HG02943 (cell line): ENCODE results near the gene INPP4A.
"Not testable (repeated sequence)": the region's sequence is repeated elsewhere in the genome, so short reads cannot be mapped to it uniquely, and the experiment has no call there.

Experiments used
- ATAC-seq: cut with Tn5 transposase; IDR thresholded peaks from one replicate; pipeline ENCODE4 v1.9.1; 2021; ENCODE audit warnings: mild to moderate bottlenecking, low read depth, moderate library complexity; ENCODE audit not compliant: unreplicated experiment

INPP4A gene

DNA sequence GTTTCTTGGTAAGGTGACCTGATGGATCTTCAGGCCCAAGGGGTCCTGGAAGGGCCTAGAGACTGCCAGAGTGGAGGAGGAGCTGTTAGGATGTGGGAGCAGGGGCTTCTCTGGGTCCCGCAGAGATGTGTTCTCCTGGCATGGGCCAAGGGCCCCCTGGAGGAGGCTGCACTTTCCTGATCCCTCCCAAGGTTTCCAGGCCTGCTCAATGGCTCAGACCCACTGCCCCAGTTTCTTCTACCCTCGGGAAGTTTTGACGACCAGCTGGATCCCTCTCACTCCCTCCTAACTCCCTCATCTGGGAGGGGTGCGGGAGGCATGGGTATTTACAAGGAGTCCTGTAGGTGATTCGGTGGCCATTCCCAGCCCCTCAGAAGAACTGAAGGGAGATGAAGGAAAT is 127.6 kb downstream of the INPP4A start:
- no peak for ATAC-seq

DNA sequence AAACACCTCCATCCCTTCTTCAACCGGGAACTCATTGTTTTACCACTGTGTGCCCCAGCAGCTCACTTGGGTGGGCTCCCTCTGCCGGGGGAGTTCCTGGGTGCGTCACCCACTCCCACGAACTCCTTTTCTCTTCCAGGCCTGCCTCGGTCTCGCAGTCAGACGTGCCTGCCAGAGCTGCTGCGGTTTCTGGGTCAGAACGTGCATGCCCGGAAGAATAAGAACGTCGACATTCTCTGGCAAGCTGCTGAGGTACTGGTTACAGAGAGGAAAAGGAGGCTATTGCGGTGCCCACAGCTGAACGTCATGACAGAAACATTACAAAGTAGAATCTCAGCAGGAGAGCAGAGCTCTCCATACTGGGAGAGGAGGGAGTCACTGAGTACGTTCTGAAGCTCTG is 128.0 kb downstream of the INPP4A start:
- ATAC-seq = no peak

DNA sequence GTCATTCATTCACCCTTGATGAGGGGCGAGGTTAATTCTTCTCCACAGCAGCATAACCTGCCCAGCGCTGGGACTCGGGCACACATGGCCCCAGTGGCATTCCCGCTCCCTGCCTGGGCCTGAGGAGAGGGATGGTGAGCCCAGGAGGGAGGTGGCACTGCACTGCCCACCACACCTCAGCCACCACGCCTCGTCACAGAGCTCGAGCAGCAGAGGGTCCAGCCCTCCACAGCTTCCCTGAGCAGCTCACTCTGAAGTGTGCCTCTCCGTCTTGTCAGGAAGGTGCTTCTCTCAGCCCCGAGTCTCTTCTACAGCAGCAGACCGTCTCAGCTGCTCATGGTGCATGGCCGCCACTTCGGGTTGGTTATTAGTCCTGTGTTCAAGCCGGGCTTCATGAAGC is 128.8 kb downstream of the INPP4A start:
- ATAC-seq = no peak

DNA sequence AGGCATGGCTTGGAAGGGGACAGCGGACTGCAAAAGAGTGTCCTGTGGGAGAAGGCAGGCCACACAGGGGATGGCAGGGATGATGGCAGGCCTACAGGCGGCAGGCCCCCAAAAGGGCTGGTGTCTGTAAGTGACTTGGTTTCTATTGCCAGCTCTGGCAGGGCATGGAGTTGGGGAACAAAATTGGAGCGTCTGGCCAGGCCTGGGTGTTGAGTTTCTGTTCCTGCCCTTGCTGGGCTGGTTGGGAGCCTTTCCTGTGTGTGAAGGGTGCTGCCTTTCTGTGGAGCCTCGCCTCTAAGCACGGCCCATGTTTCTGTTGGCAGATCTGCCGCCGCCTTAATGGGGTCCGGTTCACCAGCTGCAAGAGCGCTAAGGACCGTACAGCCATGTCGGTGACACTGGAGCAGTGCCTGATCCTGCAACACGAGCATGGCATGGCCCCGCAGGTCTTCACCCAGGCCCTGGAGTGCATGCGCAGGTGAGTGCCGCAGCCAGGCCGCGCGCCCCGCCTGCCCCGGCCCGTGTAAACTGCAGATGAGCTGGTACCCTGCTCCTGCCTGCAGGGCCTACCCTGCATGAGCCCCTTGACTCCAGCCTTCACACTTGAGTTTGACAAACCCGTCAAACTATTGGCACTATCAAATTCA is 132.1 kb downstream of the INPP4A start:
- ATAC-seq = no peak

DNA sequence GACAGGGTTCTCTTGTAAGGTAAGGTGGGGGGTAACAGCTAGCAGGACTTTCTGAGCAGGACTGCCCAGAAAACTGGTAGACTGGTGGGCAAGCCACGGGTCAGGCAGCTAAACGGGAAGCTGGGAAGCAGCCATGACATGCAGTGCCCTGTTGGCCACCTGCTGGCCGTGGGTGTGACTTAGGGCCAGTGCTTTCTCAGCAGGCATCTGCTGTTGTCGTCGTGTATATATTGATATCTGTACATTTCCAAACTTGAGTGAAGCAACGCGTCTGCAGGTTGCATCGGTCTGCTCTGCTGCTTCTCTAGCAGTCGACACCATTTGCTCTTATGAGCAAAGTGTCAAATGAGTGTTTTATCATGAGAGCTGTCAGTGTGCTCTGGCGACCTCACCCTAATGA is 132.7 kb downstream of the INPP4A start:
- no peak for ATAC-seq

DNA sequence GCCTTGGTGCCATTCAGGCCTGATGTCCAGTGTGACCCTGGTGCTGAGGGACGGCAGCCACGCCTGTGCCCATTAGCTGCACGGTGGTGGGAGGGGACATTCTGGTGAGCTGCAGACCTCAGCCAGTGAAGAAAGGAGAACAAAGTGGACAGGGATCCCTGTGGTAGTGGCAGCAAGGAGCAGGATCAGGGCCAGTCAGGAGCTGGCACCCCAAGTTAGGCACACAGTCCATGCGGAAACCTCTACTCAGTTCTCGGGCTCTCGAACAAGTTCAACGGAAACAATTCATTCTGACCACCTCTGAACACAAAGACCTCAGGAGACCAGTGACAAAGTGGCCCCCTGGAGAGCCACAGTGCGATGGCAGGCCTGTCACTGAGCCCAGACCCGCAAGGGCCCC is 133.6 kb downstream of the INPP4A start:
- no peak for ATAC-seq

DNA sequence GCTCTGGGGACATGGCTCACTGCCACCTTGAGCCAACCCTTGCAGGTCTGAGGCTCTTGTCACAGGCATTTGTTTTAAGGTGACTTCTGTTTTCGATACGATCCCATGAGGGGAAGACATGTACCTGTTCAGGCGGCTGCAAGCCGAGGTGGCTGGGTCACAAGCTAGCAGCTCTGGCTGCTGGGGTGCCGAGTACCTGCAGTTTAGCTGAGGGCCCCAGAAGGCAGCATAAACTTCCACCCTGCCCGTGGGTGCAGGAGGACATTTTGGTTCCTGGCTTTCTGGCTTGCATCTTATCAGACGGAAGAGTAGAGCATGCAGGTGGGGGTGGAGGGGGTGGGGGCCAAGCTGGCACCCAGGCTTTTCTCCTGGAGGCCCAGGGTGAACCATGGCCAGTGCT is 135.3 kb downstream of the INPP4A start:
- ATAC-seq = no peak

DNA sequence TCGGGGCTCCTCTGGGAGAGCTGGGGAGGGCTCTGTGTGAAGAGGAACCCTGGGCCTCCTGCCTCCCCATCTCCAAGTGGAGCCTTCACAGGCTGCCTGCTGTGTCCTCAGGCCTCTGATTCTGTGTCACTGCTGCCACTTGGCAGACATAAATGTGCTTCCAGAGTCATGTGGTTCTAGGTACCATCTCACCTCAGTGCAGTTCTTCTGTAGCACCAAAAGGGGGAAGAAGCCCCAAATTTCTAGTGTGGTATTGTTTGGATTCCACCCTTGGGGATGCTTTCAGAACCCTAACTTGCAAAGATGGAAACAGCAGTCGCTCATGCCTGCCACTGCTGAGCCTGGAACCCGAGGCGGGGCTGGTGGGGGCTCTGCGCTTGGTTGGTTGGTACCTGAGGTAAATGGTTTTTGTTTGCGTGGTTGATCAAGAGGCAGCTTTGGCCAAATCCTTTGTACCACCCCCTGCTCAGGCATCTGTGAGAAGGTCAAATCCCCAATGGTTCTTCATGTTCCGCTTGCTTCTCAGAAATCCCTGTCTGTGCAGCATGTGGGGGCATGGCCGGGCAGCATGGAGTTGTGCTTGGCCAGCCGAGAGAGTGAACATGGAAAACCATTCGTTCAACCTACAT is 136.1 kb downstream of the INPP4A start:
- no peak for ATAC-seq

DNA sequence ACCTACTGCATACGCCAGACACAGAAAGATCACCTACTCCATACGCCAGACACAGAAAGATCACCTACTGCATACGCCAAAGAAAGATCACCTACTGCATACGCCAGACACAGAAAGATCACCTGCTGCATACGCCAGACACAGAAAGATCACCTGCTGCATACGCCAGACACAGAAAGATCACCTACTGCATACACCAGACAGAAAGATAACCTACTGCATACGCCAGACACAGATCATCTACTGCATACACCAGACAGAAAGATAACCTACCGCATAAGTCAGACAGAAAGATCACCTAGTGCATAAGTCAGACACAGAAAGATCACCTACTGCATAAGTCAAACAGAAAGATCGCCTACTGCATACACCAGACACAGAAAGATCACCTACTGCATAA is 137.9 kb downstream of the INPP4A start:
- ATAC-seq = no peak

DNA sequence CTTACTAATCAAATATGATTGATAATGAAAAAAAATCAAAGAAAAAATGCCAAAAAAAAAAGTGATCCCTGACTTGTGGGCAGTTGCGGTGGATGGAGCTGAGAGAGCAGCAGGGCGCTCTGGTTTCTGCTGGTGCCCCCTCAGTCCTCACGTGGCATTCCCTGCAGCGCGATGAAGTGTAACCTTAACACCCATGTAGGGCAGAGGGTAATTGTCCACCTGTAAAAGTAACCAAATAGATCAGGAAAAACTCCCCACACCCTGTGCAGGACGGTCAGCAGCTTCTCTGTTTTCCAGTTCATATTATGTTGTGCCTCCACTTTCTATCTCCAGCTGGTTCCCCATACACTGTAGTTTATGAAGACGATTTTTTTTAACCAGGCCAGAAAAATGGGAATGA is 138.6 kb downstream of the INPP4A start:
- ATAC-seq = no peak

DNA sequence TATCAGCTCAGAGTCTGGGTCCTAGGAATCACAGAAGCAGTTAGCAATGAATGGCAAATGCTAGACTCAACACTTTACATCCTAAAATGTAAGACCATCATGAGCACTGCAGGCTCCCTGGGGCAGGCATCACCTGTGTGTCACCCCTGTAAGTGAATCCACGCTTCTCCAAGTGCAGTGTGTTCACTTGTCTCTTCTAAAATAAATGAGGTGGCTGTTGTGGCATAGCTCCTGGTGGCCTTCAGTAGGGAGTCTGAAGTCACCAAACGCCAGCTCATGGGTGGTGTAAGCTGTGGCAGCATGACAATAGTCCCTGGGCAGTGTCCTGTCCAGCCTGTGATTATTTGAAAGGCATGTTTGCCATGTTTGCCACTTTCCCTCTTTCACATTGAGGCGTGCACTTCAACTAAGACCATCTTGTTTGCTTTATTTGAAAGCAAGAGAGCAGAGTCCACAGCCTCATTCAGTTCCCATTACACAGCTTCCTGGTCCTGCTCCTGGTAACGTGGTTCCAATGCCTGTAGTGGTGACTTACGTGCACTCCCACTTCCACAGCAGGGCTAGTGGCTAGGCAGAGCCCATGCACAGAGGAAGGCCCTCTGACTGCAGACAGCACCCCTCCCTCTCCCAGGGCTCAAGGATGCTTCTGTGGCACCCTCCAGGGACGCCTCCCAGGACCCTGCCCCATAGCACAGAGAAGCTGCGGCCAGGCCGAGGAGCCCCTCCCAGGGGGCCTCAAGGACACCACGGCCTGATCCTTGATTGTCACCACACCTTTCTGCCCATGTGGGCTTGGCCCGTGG is 139.4 kb downstream of the INPP4A start:
- ATAC-seq = no peak

DNA sequence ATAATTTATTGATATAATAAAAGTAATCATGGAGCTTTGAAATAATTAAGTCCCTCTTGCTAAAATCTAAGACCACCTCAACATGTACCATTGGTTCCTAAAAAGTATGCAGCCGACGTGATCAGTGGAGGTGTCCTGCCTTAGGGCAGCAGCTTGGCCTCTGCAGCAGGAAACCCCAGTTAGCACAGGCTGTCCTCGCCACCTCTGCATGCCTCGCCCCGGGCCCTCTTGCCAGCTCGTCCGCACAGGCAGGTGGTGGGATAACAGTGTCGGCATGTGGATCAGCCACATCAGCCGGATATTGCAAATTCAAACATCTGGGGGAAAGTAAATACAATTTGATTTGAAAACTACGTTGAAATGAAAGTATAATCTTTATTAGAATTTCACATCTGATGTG is 140.7 kb downstream of the INPP4A start:
- ATAC-seq = no peak

DNA sequence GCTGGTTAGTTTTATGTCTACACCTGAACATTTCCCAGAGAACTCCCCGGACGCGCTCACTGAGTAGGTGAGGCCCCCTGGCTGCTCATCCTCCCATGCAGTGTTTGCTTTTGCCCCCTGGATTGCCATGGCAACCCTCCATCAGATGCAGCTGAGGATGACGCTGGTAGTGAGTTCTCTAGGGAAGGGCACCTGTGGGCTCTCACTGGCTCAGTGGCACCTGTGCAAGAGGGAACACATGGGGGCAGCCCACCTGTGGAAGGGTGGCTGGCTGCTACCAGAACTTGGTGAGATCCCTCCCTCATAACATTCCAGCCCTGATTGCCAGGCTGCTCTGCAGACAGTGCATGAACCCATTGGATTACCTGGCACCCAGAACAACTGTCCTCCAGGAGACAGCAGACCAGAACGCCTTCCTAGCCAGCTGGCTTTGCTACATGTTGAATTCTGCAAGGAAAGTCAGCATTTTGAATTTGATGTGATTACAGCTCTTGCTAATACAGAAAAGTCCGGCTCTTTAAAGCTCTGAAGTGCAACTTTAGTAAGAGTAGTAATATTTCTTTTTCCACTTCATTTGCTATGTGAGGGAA is 142.0 kb downstream of the INPP4A start:
- ATAC-seq = no peak

DNA sequence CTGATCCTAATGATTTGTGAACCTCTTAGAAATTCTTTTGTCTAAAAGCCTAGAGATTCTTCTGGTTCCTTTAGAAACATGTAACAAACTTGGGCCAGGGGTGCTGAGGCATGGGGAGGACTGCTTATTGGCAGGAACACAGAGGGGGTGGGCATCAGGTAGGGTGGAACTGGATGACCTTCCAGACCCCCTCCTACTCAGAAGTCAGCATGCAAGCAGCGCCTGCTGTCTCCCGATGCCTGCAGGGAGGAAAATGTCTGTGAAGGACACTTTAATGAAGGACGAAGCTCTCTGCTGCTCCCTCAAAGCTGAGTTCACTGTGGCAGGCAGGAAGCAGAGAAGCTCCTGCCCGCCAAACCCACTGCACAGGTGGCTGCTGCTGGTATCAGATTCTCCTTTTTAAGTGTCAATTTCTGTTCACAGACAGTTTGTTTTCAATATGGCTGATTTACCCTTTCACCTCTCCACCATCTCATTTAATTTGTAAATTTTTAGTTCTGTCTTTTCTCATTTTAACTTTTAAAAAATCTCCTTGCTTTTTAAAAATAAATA is 144.3 kb downstream of the INPP4A start:
- no peak for ATAC-seq

DNA sequence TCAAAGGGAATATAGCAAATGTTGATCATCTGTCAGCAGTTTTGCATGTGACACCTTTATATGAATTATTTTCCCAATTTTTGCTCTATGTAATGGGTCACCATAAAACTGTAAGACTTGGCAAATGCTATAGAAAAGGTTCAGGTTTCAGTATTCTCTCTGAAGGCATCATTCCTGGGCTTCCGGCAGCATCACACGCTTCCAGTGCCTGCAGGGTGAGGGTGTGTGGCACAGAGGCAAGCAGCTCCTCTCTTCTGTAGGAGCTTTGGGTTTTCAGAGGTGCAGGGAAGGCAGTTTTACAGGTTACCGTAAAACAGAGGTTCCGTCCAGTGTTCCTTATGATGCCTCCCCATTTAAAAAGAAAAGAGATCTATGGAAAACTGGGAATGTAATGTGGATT is 144.8 kb downstream of the INPP4A start:
- ATAC-seq = no peak

DNA sequence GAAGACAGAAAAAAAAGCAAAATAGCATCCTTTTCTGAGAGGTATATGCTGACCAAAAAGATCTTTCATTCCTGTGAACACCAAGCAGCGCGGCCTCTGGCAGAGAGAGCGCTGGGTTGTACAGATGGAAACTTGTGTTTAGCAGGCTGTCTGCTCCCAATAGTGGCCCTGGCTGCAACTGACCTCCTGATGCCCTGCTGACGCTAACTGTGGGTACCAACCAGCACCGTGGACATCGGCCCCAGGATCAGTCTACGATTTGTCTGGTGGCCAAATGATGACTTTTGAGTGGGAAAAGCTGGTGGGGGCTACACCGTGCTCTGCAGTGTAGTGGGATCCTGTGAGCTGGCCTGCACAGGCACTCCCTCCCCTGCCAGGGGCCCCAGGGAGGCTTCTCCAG is 147.9 kb downstream of the INPP4A start:
- ATAC-seq = no peak

DNA sequence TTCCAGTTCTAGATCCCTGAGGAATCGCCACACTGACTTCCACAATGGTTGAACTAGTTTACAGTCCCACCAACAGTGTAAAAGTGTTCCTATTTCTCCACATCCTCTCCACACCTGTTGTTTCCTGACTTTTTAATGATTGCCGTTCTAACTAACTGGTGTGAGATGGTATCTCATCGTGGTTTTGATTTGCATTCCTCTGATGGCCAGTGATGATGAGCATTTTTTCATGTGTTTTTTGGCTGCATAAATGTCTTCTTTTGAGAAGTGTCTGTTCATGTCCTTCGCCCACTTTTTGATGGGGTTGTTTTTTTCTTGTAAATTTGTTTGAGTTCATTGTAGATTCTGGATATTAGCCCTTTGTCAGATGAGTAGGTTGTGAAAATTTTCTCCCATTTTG is 150.0 kb downstream of the INPP4A start:
- ATAC-seq = not testable (repeated sequence)

DNA sequence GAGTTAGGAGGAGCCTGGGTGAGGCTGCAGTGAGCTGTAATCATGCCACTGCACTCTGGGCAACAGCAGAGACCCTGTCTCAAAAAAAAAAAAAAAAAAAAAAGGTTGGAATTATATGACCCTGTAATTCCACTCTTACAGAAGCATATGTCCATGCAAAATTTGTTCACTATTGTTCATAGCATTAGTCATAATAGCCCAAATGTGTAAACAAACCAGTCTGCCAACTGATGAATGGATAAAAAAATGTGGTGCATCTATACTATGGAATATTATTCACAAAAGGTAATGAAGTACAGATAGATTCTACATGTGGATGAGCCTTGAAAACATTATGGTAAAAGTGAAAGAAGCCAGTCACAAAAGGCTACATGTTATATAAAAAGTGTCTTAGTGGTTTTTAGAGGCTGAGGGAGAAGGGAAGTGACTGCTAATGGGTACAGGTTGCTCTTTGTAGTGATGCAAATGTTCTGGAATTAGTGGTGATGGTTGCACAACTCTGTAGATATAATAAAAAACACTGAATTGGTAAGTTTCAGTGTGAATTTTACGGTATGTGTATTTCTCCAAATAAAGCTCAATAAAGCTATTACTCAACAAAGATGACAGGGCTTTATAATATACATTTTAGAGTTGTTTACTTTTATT is 154.2 kb downstream of the INPP4A start:
- no peak for ATAC-seq

DNA sequence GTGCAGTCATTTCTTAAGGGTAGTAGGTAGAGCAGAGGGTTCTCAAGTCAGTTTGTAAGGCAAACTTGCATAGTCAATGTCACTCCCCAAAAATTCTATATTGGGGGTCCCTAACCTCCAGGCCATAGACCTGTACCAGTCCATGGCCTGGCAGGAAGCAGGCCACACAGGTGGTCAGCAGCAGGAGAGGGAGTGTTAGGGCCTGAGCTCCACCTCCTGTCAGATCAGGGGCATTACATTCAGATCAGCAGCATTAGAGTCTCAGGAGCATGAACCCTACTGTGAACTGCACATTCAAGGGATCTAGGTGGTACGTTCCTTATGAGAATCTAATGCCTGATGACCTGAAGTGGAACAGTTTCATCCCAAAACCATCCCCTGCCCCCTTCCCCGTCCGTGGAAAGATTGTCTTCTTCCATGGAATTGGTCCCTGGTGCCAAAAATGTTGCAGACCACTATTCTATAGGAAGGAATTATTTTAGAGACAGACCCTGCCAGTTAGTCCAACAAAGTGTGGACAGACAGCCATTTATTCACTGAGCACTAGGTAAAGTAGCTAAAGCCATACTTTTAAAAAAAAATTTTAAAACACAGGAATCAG is 157.0 kb downstream of the INPP4A start:
- ATAC-seq = no peak

DNA sequence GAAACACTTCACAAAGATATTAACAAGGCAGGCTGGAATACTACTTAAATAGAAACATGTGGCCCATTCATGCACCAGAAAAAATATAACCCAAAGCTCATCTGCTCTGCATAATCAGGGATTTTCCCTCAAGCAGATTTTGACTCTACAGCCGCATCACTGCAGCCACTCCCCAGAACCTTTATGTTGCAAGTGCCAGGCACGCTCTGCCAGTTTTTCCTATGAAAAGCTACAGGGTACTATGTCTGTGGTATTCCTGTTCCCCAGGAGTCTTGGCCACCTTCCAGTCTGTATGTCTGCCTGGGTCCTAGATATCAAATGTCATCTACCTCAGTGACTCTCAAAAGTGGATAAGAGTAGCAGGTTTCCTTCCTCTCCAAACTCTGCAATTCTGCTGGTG is 159.9 kb downstream of the INPP4A start:
- no peak for ATAC-seq
